DND-41 (cell line): Measurements from ENCODE around the gene FRAT1.

Source experiments
- ATAC-seq: fragments of 200-7000 bp; cut with Tn5 transposase; 3 replicates; pipeline ENCODE4 v1.9.1; 2021; ENCODE audit warnings: low read depth; ENCODE audit not compliant: insufficient read depth
- DNase-seq: peaks from one replicate; pipeline ENCODE4 v3.0.0-alpha.2; 2020
- H2AFZ ChIP-seq: 2 replicates; pipeline ENCODE4 v1.6.0; 2012; ENCODE audit warnings: low read depth, low read length
- H3K27ac ChIP-seq: 2 replicates; pipeline ENCODE4 v1.5.1; 2012; ENCODE audit warnings: low read length, inconsistent platforms
- H3K27me3 ChIP-seq: fragments of 200-600 bp; sonication (generic); 2 replicates; pipeline ENCODE4 v1.6.0; 2012; ENCODE audit warnings: low read length, mild to moderate bottlenecking, inconsistent platforms; ENCODE audit not compliant: insufficient read depth, poor library complexity
- H3K36me3 ChIP-seq: 2 replicates; pipeline ENCODE4 v1.5.1; 2012; ENCODE audit warnings: low read length, inconsistent platforms; ENCODE audit not compliant: insufficient read depth
- H3K4me1 ChIP-seq: 2 replicates; pipeline ENCODE4 v1.5.1; 2012; ENCODE audit warnings: mild to moderate bottlenecking, low read length; ENCODE audit not compliant: insufficient read depth
- H3K4me2 ChIP-seq: 2 replicates; pipeline ENCODE4 v1.6.0; 2012; ENCODE audit warnings: mild to moderate bottlenecking, moderate library complexity, low read length, inconsistent platforms; ENCODE audit not compliant: insufficient read depth
- H3K4me3 ChIP-seq, 2 experiments: fragments of 200-600 bp in 1 of 2; shearing (Covaris generic) in 1 of 2; 2 replicates each; pipeline ENCODE4 v1.5.1; 2012 to 2016; ENCODE audit warnings: inconsistent platforms in 2 of 2, low read length in 2 of 2, mild to moderate bottlenecking in 2 of 2, low read depth in 1 of 2, moderate library complexity in 1 of 2
- H3K79me2 ChIP-seq: 2 replicates; pipeline ENCODE4 v1.6.0; 2012; ENCODE audit warnings: low read length, inconsistent platforms; ENCODE audit not compliant: insufficient read depth
- H3K9ac ChIP-seq: 2 replicates; pipeline ENCODE4 v1.6.0; 2012; ENCODE audit warnings: low read depth, mild to moderate bottlenecking, inconsistent platforms, low read length, moderate library complexity
- H3K9me3 ChIP-seq: 2 replicates; pipeline ENCODE4 v1.5.1; 2012; ENCODE audit warnings: low read length, moderate library complexity, mild to moderate bottlenecking, inconsistent platforms; ENCODE audit not compliant: insufficient read depth, severe bottlenecking
- H4K20me1 ChIP-seq: 2 replicates; pipeline ENCODE4 v1.6.0; 2012; ENCODE audit warnings: low read length; ENCODE audit not compliant: insufficient read depth
- CTCF ChIP-seq: IDR thresholded peaks from 2 replicates; pipeline ENCODE4 v1.5.1; 2012; ENCODE audit warnings: borderline replicate concordance, low read length, moderate library complexity, mild to moderate bottlenecking; ENCODE audit not compliant: poor library complexity, severe bottlenecking; ENCODE audit errors: extremely low read depth
- EZH2 ChIP-seq: IDR thresholded peaks from 3 replicates; pipeline ENCODE4 v1.6.1; 2012; ENCODE audit warnings: borderline replicate concordance, low read depth, mild to moderate bottlenecking, moderate library complexity, low read length, inconsistent platforms; ENCODE audit not compliant: severe bottlenecking

FRAT1 gene

GRCh38 chr10:97347317-97347716 lies 28.2 kb downstream of the FRAT1 start:
- no peak for DNase-seq
- no peaks in the 10 kb centered on the region for H4K20me1 ChIP-seq
- no peak overlapping the region for H2AFZ ChIP-seq
- no peak overlapping the region for H3K27ac ChIP-seq
- no peaks in the 10 kb centered on the region for H3K27me3 ChIP-seq
- no peak for ATAC-seq
- no peak overlapping the region for H3K4me2 ChIP-seq
- no peak overlapping the region for H3K9ac ChIP-seq
- H3K9me3 ChIP-seq: no peaks in the 10 kb centered on the region
- no peaks in the 10 kb centered on the region for H3K36me3 ChIP-seq
- TF ChIP-seq CTCF: no peak
- TF ChIP-seq EZH2: no peak
- no peak overlapping the region for H3K4me3 ChIP-seq
- H3K4me1 ChIP-seq: no peaks in the 10 kb centered on the region
- no peaks in the 10 kb centered on the region for H3K79me2 ChIP-seq

- H3K4me3 ChIP-seq: no peak overlapping the region
- H3K79me2 ChIP-seq: no peaks in the 10 kb centered on the region
- DNase-seq: no peak
- no peak overlapping the region for H2AFZ ChIP-seq
- H3K4me2 ChIP-seq: no peak overlapping the region
- no peak for ATAC-seq
- H3K4me1 ChIP-seq: no peaks in the 10 kb centered on the region
- H3K36me3 ChIP-seq: no peaks in the 10 kb centered on the region
- H4K20me1 ChIP-seq: no peaks in the 10 kb centered on the region
- H3K9ac ChIP-seq: no peak overlapping the region
- H3K9me3 ChIP-seq: no peaks in the 10 kb centered on the region
- H3K27me3 ChIP-seq: no peaks in the 10 kb centered on the region
- no peak for TF ChIP-seq CTCF
- no peak for TF ChIP-seq EZH2
- H3K27ac ChIP-seq: no peak overlapping the region
Observed at GRCh38 chr10:97349752-97350513, 30.9 kb downstream of the FRAT1 start.

- H3K9ac ChIP-seq: no peak overlapping the region
- TF ChIP-seq CTCF (no peak), EZH2 (no peak)
- no peak overlapping the region for H3K4me2 ChIP-seq
- H3K4me1 ChIP-seq: no peaks in the 10 kb centered on the region
- H2AFZ ChIP-seq: no peak overlapping the region
- H3K27ac ChIP-seq: no peak overlapping the region
- no peaks in the 10 kb centered on the region for H4K20me1 ChIP-seq
- H3K4me3 ChIP-seq: no peak overlapping the region
- H3K79me2 ChIP-seq: no peaks in the 10 kb centered on the region
- H3K9me3 ChIP-seq: no peaks in the 10 kb centered on the region
- H3K36me3 ChIP-seq: peaks cover 30% of the 10 kb centered on the region
- ATAC-seq (no peak), DNase-seq (no peak)
- H3K27me3 ChIP-seq: no peaks in the 10 kb centered on the region
Observed at GRCh38 chr10:97353945-97354344, 34.9 kb downstream of the FRAT1 start.
